ENCODE measurements around the gene DAP. TPM values are rescaled to one million over a fixed set of nuclear protein-coding genes. Genes with fewer than 3 reads are reported as not detected.

Gene DAP
- total RNA-seq, 1 experiment from 2014 or later = 47.7 TPM

GRCh38 chr5:10792336-10792735 lies 31.3 kb upstream of the DAP start:
- DNase-seq (ENCODE audit: low spot score) (no peak), ATAC-seq (no peak)
- no peak for TF ChIP-seq ATF1 (CRISPR knock-in tag; IDR thresholded peaks at IDR 0.05)
- TF ChIP-seq FOXK1 (CRISPR knock-in tag; IDR thresholded peaks at IDR 0.05) = no peak
- TF ChIP-seq EMX1 (CRISPR knock-in tag; IDR thresholded peaks at IDR 0.05) = no peak
- TF ChIP-seq TP53 (CRISPR knock-in tag; IDR thresholded peaks at IDR 0.05) = no peak
- TF ChIP-seq NFYB (CRISPR knock-in tag; conservative IDR thresholded peaks at IDR 0.05; ENCODE audit: low read depth) = no peak
- TF ChIP-seq E2F5 (CRISPR knock-in tag; IDR thresholded peaks at IDR 0.05) = no peak
- TF ChIP-seq ETV6 (CRISPR knock-in tag; IDR thresholded peaks at IDR 0.05) = no peak
- no peak for TF ChIP-seq USF2 (CRISPR knock-in tag; IDR thresholded peaks at IDR 0.05)
- no peak for TF ChIP-seq MLX (CRISPR knock-in tag; IDR thresholded peaks at IDR 0.05)
- no peak for TF ChIP-seq ZNF416 (CRISPR knock-in tag; IDR thresholded peaks at IDR 0.05)
- TF ChIP-seq CREM (CRISPR knock-in tag; IDR thresholded peaks at IDR 0.05) = no peak
- no peak for TF ChIP-seq HMGXB4 (CRISPR knock-in tag; IDR thresholded peaks at IDR 0.05)
- TF ChIP-seq CBFB (CRISPR knock-in tag; IDR thresholded peaks at IDR 0.05; ENCODE audit: low read depth) = no peak
- peaks cover 7% of the 10 kb centered on the region for H3K4me1 Mint-ChIP-seq
- ChIA-PET POLR2A (no interaction called here), CTCF (no interaction called here)
- no peaks in the 10 kb centered on the region for H3K27me3 Mint-ChIP-seq (ENCODE audit: low read depth)
- H3K36me3 Mint-ChIP-seq = no peaks in the 10 kb centered on the region
- no peak overlapping the region for H3K4me3 Mint-ChIP-seq
- no peak overlapping the region for H3K27ac Mint-ChIP-seq
- peaks cover 4% of the 10 kb centered on the region; the same call in 1 of the 2 replicates for H3K9me3 Mint-ChIP-seq

- Mint-ChIP-seq H3K9me3 (peaks cover 4% of the 10 kb centered on the region; the same call in 1 of the 2 replicates), H3K27me3 (ENCODE audit: low read depth) (no peaks in the 10 kb centered on the region)
- no peak for TF ChIP-seq RELA (CRISPR knock-in tag; IDR thresholded peaks at IDR 0.05; ENCODE audit: borderline replicate concordance)
- TF ChIP-seq NFE2L1 (CRISPR knock-in tag; IDR thresholded peaks at IDR 0.05) = no peak
- TF ChIP-seq MLX (CRISPR knock-in tag; IDR thresholded peaks at IDR 0.05) = no peak
- TF ChIP-seq NR2C2 (CRISPR knock-in tag; IDR thresholded peaks at IDR 0.05) = no peak
- TF ChIP-seq FOXK1 (CRISPR knock-in tag; IDR thresholded peaks at IDR 0.05) = no peak
- TF ChIP-seq NFATC4 (CRISPR knock-in tag; IDR thresholded peaks at IDR 0.05) = no peak
- no peak for TF ChIP-seq MXD4 (CRISPR knock-in tag; IDR thresholded peaks at IDR 0.05; ENCODE audit: borderline replicate concordance)
- no peak for TF ChIP-seq MYBL2 (CRISPR knock-in tag; IDR thresholded peaks at IDR 0.05)
- no peak for TF ChIP-seq IRF1 (CRISPR knock-in tag; IDR thresholded peaks at IDR 0.05)
- TF ChIP-seq E2F5 (CRISPR knock-in tag; IDR thresholded peaks at IDR 0.05) = no peak
- TF ChIP-seq SOX15 (CRISPR knock-in tag; IDR thresholded peaks at IDR 0.05) = no peak
- no peak for TF ChIP-seq TEAD4 (CRISPR knock-in tag; IDR thresholded peaks at IDR 0.05)
- no peak for TF ChIP-seq USF2 (CRISPR knock-in tag; IDR thresholded peaks at IDR 0.05)
- TF ChIP-seq ZNF317 (CRISPR knock-in tag; IDR thresholded peaks at IDR 0.05; ENCODE audit: borderline replicate concordance, low read depth) = no peak
- no peak for TF ChIP-seq ZNF281 (CRISPR knock-in tag; IDR thresholded peaks at IDR 0.05)
- TF ChIP-seq HMGXB4 (CRISPR knock-in tag; IDR thresholded peaks at IDR 0.05) = no peak
Measured at GRCh38 chr5:10789726-10790125, 28.7 kb upstream of the DAP start.

More at GRCh38 chr5:10789726-10790125, 28.7 kb upstream of the DAP start:
- no peak for DNase-seq (ENCODE audit: low spot score)
- peaks cover 7% of the 10 kb centered on the region for H3K4me1 Mint-ChIP-seq
- no peak for ATAC-seq
- H3K4me3 Mint-ChIP-seq = no peak overlapping the region
- ChIA-PET CTCF (no interaction called here), POLR2A (no interaction called here)
- H3K27ac Mint-ChIP-seq = no peak overlapping the region
- no peaks in the 10 kb centered on the region for H3K36me3 Mint-ChIP-seq
